ENCODE measurements around the gene PCDHGA3.
"Not testable (repeated sequence)": the region's sequence is repeated elsewhere in the genome, so short reads cannot be mapped to it uniquely, and the experiment has no call there.

The PCDHGA3 gene
- total RNA-seq, result 0 to 0.16 (median 0) reads per million in 18 experiments

- DNase-seq, result peak; percentile 4 to 27
Observed at GRCh38 chr5:141343242-141343952, at the start of gene PCDHGA3. PCDHGA3 (plus strand) TSS chr5:141343829; CDS start chr5:141344034, 205 bp downstream.

GRCh38 chr5:141298376-141298775 lies 45.3 kb upstream of the PCDHGA3 start:
- DNase-seq, result no peak

- DNase-seq, result no peak
Observed at GRCh38 chr5:141303756-141304155, 39.9 kb upstream of the PCDHGA3 start, which contains the start of gene SLC25A2. SLC25A2 (minus strand) TSS chr5:141304049; CDS start chr5:141303865, 184 bp downstream.

DNA sequence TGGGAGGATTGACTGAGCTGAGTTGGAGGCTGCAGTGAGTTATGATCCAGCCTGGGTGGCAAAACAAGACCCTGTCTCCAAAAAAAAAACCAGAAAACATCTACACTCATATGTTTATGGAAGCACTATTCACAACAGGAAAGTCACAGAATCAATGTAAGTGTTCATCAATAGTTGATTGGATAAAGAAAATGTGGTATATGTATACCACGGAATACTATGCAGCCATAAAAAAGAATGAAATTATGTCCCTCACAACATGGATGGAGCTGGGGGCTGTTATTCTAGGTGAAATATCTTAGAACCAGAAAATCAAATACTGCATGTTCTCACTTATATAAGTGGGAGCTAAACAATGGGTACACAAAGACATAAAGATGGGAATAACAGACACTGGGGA lies 37.0 kb upstream of the PCDHGA3 start:
- no peak for DNase-seq

DNA sequence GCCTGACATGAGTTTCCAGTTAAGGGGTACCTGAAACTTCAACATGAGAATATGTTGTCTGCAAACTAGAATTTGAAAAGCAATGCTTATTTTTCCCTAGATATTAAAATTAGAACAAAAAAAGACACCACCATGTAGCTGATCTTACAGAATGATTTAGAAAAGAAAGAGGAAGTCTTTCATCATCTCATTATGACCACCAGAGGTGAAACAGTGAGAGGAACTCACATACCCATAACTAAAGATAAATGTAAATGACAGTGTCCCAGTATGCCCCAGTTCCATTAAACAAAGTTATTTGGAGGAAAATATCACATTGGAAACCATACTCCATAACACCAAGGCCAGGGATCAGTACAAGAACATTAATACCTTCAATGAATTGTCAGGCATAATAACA lies 29.9 kb upstream of the PCDHGA3 start:
- no peak for DNase-seq

GRCh38 chr5:141316963-141317362 lies 26.7 kb upstream of the PCDHGA3 start:
- DNase-seq, result not testable (repeated sequence)

DNA sequence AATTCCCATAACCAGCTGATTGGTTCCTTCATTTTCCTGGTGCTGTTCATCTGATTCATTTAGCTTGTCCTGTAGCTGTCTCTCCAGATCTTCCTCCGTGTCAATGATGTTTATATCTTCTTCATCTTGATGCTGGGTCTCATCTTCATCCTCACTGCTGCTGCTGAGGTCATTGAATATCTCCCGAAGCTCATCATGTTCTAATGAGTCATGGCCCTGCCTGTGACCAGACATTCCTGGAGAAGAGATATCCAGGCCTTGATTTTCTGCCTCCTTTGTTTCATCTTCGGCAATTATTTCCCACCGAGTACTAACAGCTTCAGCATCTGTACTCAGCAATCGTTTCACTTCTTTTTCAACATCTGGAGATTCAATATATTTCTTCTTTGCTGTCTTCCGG lies 24.4 kb upstream of the PCDHGA3 start:
- DNase-seq, result no peak

DNA sequence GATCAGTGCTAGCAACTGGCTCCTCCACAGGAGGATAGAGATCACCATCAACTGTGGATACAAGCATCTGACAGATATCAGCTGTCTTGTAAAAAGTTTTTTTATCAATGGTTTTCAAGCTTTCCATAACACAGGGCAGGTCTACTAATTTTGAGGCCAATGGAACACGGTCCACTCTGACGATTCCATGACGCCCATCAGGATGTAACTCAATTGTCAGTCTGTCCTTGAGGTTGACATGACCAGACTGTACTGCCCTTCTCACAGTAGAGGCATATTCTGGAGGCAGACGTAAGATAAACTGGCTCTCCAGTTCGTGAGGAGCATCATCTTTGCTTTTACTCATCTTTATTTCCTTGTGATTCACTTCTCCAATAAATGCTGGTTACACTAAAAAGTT lies 23.9 kb upstream of the PCDHGA3 start:
- DNase-seq, result no peak

DNA sequence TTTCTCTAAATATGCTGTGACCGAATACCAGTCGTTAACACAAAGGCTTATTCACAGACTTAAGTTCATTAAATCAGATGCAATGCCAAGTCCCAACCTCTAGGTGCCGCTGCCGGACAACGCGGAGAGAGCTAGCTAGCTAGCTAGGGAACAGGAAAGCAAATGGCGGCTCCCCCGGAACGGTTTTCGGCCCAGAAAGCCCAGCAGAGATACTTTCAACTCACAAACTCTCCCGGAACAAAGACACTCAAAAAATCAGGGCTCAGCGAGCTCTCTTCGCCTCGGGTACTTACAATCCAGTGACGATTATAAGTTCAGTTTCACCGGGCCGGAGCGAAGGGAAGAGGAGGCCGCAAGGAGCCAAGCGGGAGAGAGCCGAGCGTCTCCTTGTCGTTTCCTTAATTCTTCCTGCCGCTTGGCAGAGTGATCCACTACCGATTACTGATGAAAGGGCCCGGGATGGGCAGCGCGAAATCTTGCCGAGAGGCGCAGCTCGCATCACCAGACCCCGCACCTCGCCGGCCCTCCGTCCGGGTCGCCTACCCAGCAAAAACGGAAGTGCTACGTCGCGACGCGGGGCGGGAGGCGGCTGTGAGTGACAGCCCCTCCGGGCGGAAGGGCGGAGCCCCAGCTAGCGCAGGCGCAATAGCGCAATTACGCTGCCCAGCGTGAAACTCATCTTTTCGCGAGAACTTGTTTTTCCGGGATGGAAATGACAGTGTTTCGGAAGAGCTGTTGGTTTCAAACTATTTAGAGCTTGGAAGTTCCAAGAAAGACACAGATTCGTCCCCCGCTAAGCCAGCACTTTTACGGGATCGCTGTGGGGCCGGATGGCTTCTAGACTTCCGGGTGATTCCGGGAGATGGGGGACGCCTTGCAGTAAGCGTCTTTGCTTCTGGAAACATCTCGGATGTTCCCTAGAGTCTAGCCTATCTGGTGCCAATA lies 23.1 kb upstream of the PCDHGA3 start, which contains the start of gene TAF7:
TAF7 (minus strand) TSS at position 560 of the 945 bp plus-strand sequence. CDS start 740 bp downstream, outside the sequence.
- peak; percentile 97 for DNase-seq

DNA sequence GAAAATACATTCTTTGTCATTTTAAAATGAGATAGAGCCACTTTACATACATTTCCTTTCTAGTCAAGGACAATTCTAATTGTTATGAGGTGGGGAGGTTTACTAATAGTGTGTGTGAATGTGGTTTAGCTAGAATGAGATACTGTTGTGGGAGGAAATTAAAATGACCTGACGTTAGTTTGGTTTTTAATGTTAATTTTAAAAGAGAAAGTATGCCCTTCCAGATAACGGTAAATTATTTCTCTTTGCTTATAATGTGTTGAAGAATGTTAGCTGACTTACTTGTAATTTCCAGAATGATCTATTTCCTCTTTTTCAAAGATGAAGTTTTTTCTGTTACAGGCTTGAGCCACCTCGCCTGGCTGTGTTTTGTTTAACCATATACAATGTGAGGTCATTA lies 21.4 kb upstream of the PCDHGA3 start:
- no peak for DNase-seq

DNA sequence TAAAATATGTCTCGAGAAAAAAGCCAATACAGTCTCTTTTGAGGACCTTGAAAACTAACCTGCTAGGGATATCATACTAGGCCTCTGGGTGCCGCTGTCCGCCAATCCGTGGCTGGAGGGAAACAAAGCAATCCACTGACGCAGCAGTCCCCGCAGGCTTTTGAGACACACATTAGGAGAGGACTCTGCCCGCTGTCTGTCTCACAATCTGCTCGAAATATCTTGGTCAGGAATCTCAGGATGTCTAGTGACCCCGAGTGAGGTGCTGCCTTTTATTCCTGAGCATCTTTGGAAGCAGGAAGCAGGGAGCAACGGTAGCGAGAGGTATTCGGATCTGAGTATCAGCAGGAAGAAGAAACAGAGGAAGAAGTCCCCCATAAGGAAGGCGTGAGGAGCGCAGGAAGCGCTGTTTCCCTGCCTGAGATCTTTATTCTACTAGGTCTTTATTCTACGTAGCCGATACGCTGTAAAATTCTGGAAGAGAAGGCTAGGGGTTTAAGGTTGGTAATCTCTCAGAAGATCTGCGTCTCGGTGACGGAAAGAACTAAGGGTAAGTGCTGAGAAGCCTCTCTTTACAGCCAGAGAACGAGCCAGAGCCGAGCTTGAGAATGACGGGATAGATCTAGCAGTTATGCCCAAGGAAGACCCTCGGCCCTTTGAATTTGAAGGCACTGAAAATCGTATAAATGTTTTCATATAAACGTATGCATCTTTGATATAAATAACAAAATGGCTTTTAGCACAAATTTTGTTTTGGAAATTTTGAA lies 17.4 kb upstream of the PCDHGA3 start:
- peak; percentile 30 to 50 for DNase-seq

DNA sequence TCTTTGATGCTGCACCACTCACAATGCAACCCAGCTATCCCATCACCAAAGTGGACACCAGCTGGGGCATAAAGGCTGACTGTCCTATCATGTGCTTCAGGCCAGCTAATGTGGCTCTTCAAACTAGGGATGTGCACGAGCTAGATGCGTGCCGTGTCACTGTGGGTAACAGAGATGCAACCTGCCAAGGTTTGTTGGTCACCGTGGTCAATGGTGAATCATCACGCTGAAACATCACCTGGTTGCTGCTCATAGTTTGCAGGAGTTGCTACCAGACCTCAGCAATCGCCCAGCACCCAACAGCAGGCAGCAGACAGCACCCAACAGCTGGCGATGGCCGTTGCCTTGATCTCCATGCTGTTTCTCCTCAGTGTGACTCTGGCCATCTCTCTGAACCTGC lies 15.4 kb upstream of the PCDHGA3 start:
- DNase-seq, result no peak

GRCh38 chr5:141330299-141331080 lies 13.1 kb upstream of the PCDHGA3 start, which contains the start of gene PCDHGA1:
PCDHGA1 (plus strand) TSS chr5:141330514.
- DNase-seq, result no peak

DNA sequence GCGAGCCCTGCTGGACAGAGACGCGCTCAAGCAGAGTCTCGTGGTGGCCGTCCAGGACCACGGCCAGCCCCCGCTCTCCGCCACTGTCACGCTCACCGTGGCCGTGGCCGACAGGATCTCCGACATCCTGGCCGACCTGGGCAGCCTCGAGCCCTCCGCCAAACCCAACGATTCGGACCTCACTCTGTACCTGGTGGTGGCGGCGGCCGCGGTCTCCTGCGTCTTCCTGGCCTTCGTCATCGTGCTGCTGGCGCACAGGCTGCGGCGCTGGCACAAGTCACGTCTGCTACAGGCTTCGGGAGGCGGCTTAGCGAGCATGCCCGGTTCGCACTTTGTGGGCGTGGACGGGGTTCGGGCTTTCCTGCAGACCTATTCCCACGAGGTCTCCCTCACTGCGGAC lies 11.1 kb upstream of the PCDHGA3 start:
- DNase-seq, result not testable (repeated sequence)

GRCh38 chr5:141338538-141339306 lies 4.9 kb upstream of the PCDHGA3 start, which contains the start of gene PCDHGA2:
PCDHGA2 (plus strand) TSS chr5:141338760.
- peak; percentile 6 to 14 for DNase-seq

- not testable (repeated sequence) for DNase-seq
Observed at GRCh38 chr5:141340781-141341354, 2.8 kb upstream of the PCDHGA3 start.

GRCh38 chr5:141342773-141343172 lies 856 bp upstream of the PCDHGA3 start:
- DNase-seq, result no peak

- DNase-seq, result no peak
Observed at GRCh38 chr5:141343953-141344463, 379 bp downstream of the PCDHGA3 start.

DNA sequence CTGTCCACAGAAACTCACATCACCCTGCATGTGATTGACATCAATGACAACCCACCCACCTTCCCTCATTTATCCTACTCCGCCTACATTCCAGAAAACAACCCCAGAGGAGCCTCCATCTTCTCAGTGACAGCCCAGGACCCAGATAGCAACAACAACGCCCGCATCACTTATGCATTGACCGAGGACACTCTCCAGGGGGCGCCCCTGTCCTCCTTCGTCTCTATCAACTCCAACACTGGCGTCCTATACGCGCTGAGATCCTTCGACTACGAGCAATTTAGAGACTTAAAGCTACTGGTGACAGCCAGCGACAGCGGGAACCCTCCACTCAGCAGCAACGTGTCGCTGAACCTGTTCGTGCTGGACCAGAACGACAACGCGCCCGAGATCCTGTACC lies 1.7 kb downstream of the PCDHGA3 start:
- DNase-seq, result no peak

GRCh38 chr5:141346017-141346416 lies 2.4 kb downstream of the PCDHGA3 start:
- DNase-seq, result not testable (repeated sequence)

All from inflammatory macrophage (primary cell).